DND-41 (cell line): ENCODE results near the gene VAV3.
A peak's percentile ranks its signal among the peaks of the same experiment; 100 is the strongest.

Experiments
- ATAC-seq: fragments of 200-7000 bp; cut with Tn5 transposase; 3 replicates; pipeline ENCODE4 v1.9.1; 2021; ENCODE audit warnings: low read depth; ENCODE audit not compliant: insufficient read depth
- DNase-seq: peaks from one replicate; pipeline ENCODE4 v3.0.0-alpha.2; 2020
- H2AFZ ChIP-seq: 2 replicates; pipeline ENCODE4 v1.6.0; 2012; ENCODE audit warnings: low read depth, low read length
- H3K27ac ChIP-seq: 2 replicates; pipeline ENCODE4 v1.5.1; 2012; ENCODE audit warnings: low read length, inconsistent platforms
- H3K27me3 ChIP-seq: fragments of 200-600 bp; sonication (generic); 2 replicates; pipeline ENCODE4 v1.6.0; 2012; ENCODE audit warnings: low read length, mild to moderate bottlenecking, inconsistent platforms; ENCODE audit not compliant: insufficient read depth, poor library complexity
- H3K36me3 ChIP-seq: 2 replicates; pipeline ENCODE4 v1.5.1; 2012; ENCODE audit warnings: low read length, inconsistent platforms; ENCODE audit not compliant: insufficient read depth
- H3K4me1 ChIP-seq: 2 replicates; pipeline ENCODE4 v1.5.1; 2012; ENCODE audit warnings: mild to moderate bottlenecking, low read length; ENCODE audit not compliant: insufficient read depth
- H3K4me2 ChIP-seq: 2 replicates; pipeline ENCODE4 v1.6.0; 2012; ENCODE audit warnings: mild to moderate bottlenecking, moderate library complexity, low read length, inconsistent platforms; ENCODE audit not compliant: insufficient read depth
- H3K4me3 ChIP-seq, 2 experiments: fragments of 200-600 bp in 1 of 2; shearing (Covaris generic) in 1 of 2; 2 replicates each; pipeline ENCODE4 v1.5.1; 2012 to 2016; ENCODE audit warnings: inconsistent platforms in 2 of 2, low read length in 2 of 2, mild to moderate bottlenecking in 2 of 2, low read depth in 1 of 2, moderate library complexity in 1 of 2
- H3K79me2 ChIP-seq: 2 replicates; pipeline ENCODE4 v1.6.0; 2012; ENCODE audit warnings: low read length, inconsistent platforms; ENCODE audit not compliant: insufficient read depth
- H3K9ac ChIP-seq: 2 replicates; pipeline ENCODE4 v1.6.0; 2012; ENCODE audit warnings: low read depth, mild to moderate bottlenecking, inconsistent platforms, low read length, moderate library complexity
- H3K9me3 ChIP-seq: 2 replicates; pipeline ENCODE4 v1.5.1; 2012; ENCODE audit warnings: low read length, moderate library complexity, mild to moderate bottlenecking, inconsistent platforms; ENCODE audit not compliant: insufficient read depth, severe bottlenecking
- H4K20me1 ChIP-seq: 2 replicates; pipeline ENCODE4 v1.6.0; 2012; ENCODE audit warnings: low read length; ENCODE audit not compliant: insufficient read depth
- CTCF ChIP-seq: IDR thresholded peaks from 2 replicates; pipeline ENCODE4 v1.5.1; 2012; ENCODE audit warnings: borderline replicate concordance, low read length, moderate library complexity, mild to moderate bottlenecking; ENCODE audit not compliant: poor library complexity, severe bottlenecking; ENCODE audit errors: extremely low read depth
- EZH2 ChIP-seq: IDR thresholded peaks from 3 replicates; pipeline ENCODE4 v1.6.1; 2012; ENCODE audit warnings: borderline replicate concordance, low read depth, mild to moderate bottlenecking, moderate library complexity, low read length, inconsistent platforms; ENCODE audit not compliant: severe bottlenecking

Gene VAV3

GRCh38 chr1:107871687-107872395, 93.1 kb downstream of the VAV3 start:
- Histone ChIP-seq H3K79me2 (peaks cover 33% of the 10 kb centered on the region), H3K27ac (peak overlapping the region; percentile 27; the same call in 1 of the 2 replicates), H3K4me2 (no peak overlapping the region), H3K27me3 (no peaks in the 10 kb centered on the region), H3K4me1 (peaks cover 18% of the 10 kb centered on the region), H3K9me3 (no peaks in the 10 kb centered on the region), H3K36me3 (peaks cover 12% of the 10 kb centered on the region), H2AFZ (no peak overlapping the region), H3K9ac (no peak overlapping the region), H4K20me1 (no peaks in the 10 kb centered on the region), H3K4me3 (no peak overlapping the region)
- TF ChIP-seq CTCF: no peak
- no peak for TF ChIP-seq EZH2
- ATAC-seq (no peak), DNase-seq (no peak)

GRCh38 chr1:107871259-107871658, 93.7 kb downstream of the VAV3 start:
- Histone ChIP-seq H3K27me3 (no peaks in the 10 kb centered on the region), H3K4me3 (no peak overlapping the region), H3K4me1 (peaks cover 18% of the 10 kb centered on the region), H2AFZ (no peak overlapping the region), H3K79me2 (peaks cover 28% of the 10 kb centered on the region), H3K4me2 (no peak overlapping the region), H3K27ac (peak overlapping the region; percentile 27; the same call in 1 of the 2 replicates), H3K36me3 (peaks cover 12% of the 10 kb centered on the region), H3K9me3 (no peaks in the 10 kb centered on the region), H3K9ac (no peak overlapping the region), H4K20me1 (no peaks in the 10 kb centered on the region)
- TF ChIP-seq CTCF: no peak
- no peak for TF ChIP-seq EZH2
- DNase-seq: no peak
- ATAC-seq: 0 out of 3 replicates have a peak, but pooled peaks have one; percentile 18

- no peak for DNase-seq
- H3K79me2 ChIP-seq: peaks cover 22% of the 10 kb centered on the region
- no peak overlapping the region for H3K4me2 ChIP-seq
- no peaks in the 10 kb centered on the region for H3K9me3 ChIP-seq
- no peak overlapping the region for H2AFZ ChIP-seq
- peaks cover 12% of the 10 kb centered on the region for H3K36me3 ChIP-seq
- H3K4me3 ChIP-seq: no peak overlapping the region
- no peaks in the 10 kb centered on the region for H4K20me1 ChIP-seq
- H3K9ac ChIP-seq: no peak overlapping the region
- no peaks in the 10 kb centered on the region for H3K27me3 ChIP-seq
- TF ChIP-seq CTCF: no peak
- no peak for TF ChIP-seq EZH2
- H3K27ac ChIP-seq: no peak overlapping the region
- peaks cover 21% of the 10 kb centered on the region for H3K4me1 ChIP-seq
- no peak for ATAC-seq
Measured at GRCh38 chr1:107870696-107871095, 94.3 kb downstream of the VAV3 start.
